Common myeloid progenitor, CD34-positive (primary cell): ENCODE data around the gene TTYH2.
"Not testable (repeated sequence)": the region's sequence is repeated elsewhere in the genome, so short reads cannot be mapped to it uniquely, and the experiment has no call there.

Experiments used
- CTCF ChIA-PET: fragments of 350-600 bp; sonication (Branson Sonifier 250); formaldehyde crosslinking; loops from one replicate; lab custom pipeline; 2021; ENCODE audit warnings: antibody characterized with exemption; lab: Charles Lee
- POLR2A ChIA-PET: fragments of 350-600 bp; sonication (Branson Sonifier 250); formaldehyde crosslinking; loops from one replicate; lab custom pipeline; 2021; ENCODE audit warnings: antibody characterized with exemption; lab: Charles Lee
- DNase-seq, 3 donors: peaks; one replicate each; pipeline versions ENCODE4 v3.0.0 to v3.0.0-alpha.2; 2013
- H3K27ac ChIP-seq, 2 experiments: 1 replicate in 1 of 2; 2 replicates in 1 of 2; pipeline ENCODE4 v1.7.0; 2013; ENCODE audit warnings: inconsistent platforms in 2 of 2, low read length in 2 of 2, mild to moderate bottlenecking in 2 of 2, low read depth in 1 of 2, moderate library complexity in 1 of 2; ENCODE audit not compliant: severe bottlenecking in 2 of 2, insufficient read depth in 1 of 2, poor library complexity in 1 of 2
- H3K27me3 ChIP-seq, 5 experiments: replicated peaks in 2 of 5; 1 replicate in 3 of 5; 2 replicates in 2 of 5; pipeline versions ENCODE4 v1.6.1 to v1.7.0; 2013; ENCODE audit warnings: low read length in 4 of 5, mild to moderate bottlenecking in 2 of 5, moderate library complexity in 2 of 5, inconsistent platforms in 1 of 5; ENCODE audit not compliant: insufficient read depth in 5 of 5, control insufficient read depth in 4 of 5
- H3K36me3 ChIP-seq, 4 experiments: 1 replicate in 2 of 4; 2 replicates in 2 of 4; pipeline versions ENCODE4 v1.6.1 to v1.7.0; 2013; ENCODE audit warnings: low read length in 3 of 4, control low read depth in 1 of 4, mild to moderate bottlenecking in 1 of 4; ENCODE audit not compliant: control insufficient read depth in 4 of 4, insufficient read depth in 4 of 4
- H3K4me1 ChIP-seq, 4 experiments: 1 replicate in 3 of 4; 2 replicates in 1 of 4; pipeline versions ENCODE4 v1.6.1 to v1.7.1; 2013; ENCODE audit warnings: low read length in 3 of 4, mild to moderate bottlenecking in 3 of 4, control low read depth in 1 of 4, inconsistent platforms in 1 of 4, moderate library complexity in 1 of 4; ENCODE audit not compliant: control insufficient read depth in 4 of 4, insufficient read depth in 4 of 4; ENCODE audit errors: control extremely low read depth in 1 of 4
- H3K4me3 ChIP-seq, 7 experiments: 1 replicate in 4 of 7; 2 replicates in 3 of 7; pipeline versions ENCODE4 v1.5.1 to v1.7.0; 2013; ENCODE audit warnings: mild to moderate bottlenecking in 7 of 7, low read length in 6 of 7, moderate library complexity in 6 of 7, inconsistent platforms in 2 of 7, low read depth in 2 of 7, control low read depth in 1 of 7; ENCODE audit not compliant: insufficient read depth in 4 of 7, control insufficient read depth in 1 of 7; ENCODE audit errors: extremely low read depth in 1 of 7
- H3K9me3 ChIP-seq, 5 experiments: 1 replicate in 4 of 5; 2 replicates in 1 of 5; pipeline versions ENCODE4 v1.6.1 to v1.7.1; 2013; ENCODE audit warnings: low read length in 4 of 5, mild to moderate bottlenecking in 2 of 5, inconsistent platforms in 1 of 5, low read depth in 1 of 5, moderate library complexity in 1 of 5; ENCODE audit not compliant: control insufficient read depth in 4 of 5, insufficient read depth in 2 of 5; ENCODE audit errors: control extremely low read depth in 1 of 5
- WGBS: methylation state at CpG from one replicate; pipeline ENCODE4 v1.1.5; 2013; ENCODE audit not compliant: insufficient coverage; 5-methylcytosine and 5-hydroxymethylcytosine counted together

TTYH2 gene

DNA sequence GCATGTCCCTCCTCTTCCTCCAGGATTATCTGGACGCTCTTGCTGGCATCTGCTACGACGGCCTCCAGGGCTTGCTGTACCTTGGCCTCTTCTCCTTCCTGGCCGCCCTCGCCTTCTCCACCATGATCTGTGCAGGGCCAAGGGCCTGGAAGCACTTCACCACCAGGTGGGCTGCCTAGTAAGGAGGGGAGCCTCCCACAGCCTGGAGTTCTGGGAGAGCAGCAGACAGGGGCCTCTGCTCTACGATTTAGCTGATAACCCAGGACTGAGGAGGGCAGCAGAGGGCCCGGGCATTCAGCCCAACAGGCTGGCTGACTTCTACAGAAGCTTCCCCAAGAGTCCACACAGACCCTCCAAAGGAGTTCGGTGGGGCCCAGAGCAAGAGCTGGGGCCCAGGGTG lies 38.8 kb downstream of the TTYH2 start:
- CTCF ChIA-PET: interaction anchor here (0.6 to 1.4 kb wide), 2 partner anchors 9 to 116 kb away, joined by 3 read pairs; no protein-coding TSS in a partner anchor
- POLR2A ChIA-PET: no interaction called here
- DNase-seq: no peak
- Histone ChIP-seq H3K4me3 (no peak overlapping the region), H3K27me3 (no peaks in the 10 kb centered on the region), H3K4me1 (peaks cover 0 to 12% (median 0%) of the 10 kb centered on the region in 4 experiments), H3K27ac (no peak overlapping the region), H3K9me3 (no peaks in the 10 kb centered on the region), H3K36me3 (no peaks in the 10 kb centered on the region)
- WGBS: 80% methylated on average over 4 of the region's 8 CpGs

GRCh38 chr17:74253036-74253435 lies 39.7 kb downstream of the TTYH2 start:
- DNase-seq: no peak
- H3K27ac ChIP-seq: no peak overlapping the region
- H3K36me3 ChIP-seq: no peaks in the 10 kb centered on the region
- POLR2A ChIA-PET: no interaction called here
- no peaks in the 10 kb centered on the region for H3K9me3 ChIP-seq
- CTCF ChIA-PET: no interaction called here
- WGBS: 96% methylated on average over 8 of the region's 13 CpGs
- H3K4me3 ChIP-seq: no peak overlapping the region
- no peaks in the 10 kb centered on the region for H3K27me3 ChIP-seq
- H3K4me1 ChIP-seq: peaks cover 0 to 12% (median 0%) of the 10 kb centered on the region in 4 experiments

GRCh38 chr17:74257311-74257710 lies 43.9 kb downstream of the TTYH2 start:
- POLR2A ChIA-PET: no interaction called here

GRCh38 chr17:74259667-74260524 lies 46.5 kb downstream of the TTYH2 start:
- CTCF ChIA-PET: interaction anchor here (1.7 to 2.5 kb wide), 2 partner anchors 33 to 40 kb away, joined by 3 to 6 read pairs; no protein-coding TSS in a partner anchor
- POLR2A ChIA-PET: no interaction called here
- no peak overlapping the region for H3K4me3 ChIP-seq
- peaks cover 0 to 2% (median 0%) of the 10 kb centered on the region in 4 experiments for H3K4me1 ChIP-seq
- 97% methylated on average over 16 of the region's 21 CpGs for WGBS
- peaks cover 0 to 4% (median 0%) of the 10 kb centered on the region in 4 experiments for H3K36me3 ChIP-seq
- DNase-seq: no peak
- no peaks in the 10 kb centered on the region for H3K9me3 ChIP-seq
- no peak overlapping the region for H3K27ac ChIP-seq
- no peaks in the 10 kb centered on the region for H3K27me3 ChIP-seq

More at GRCh38 chr17:74257311-74257710, 43.9 kb downstream of the TTYH2 start:
- CTCF ChIA-PET: no interaction called here
- Histone ChIP-seq H3K36me3 (peaks cover 0 to 4% (median 0%) of the 10 kb centered on the region in 4 experiments), H3K27ac (no peak overlapping the region), H3K4me3 (no peak overlapping the region), H3K27me3 (no peaks in the 10 kb centered on the region), H3K9me3 (no peaks in the 10 kb centered on the region), H3K4me1 (no peaks in the 10 kb centered on the region)
- no peak for DNase-seq
- 93% methylated on average over 10 of the region's 10 CpGs for WGBS

DNA sequence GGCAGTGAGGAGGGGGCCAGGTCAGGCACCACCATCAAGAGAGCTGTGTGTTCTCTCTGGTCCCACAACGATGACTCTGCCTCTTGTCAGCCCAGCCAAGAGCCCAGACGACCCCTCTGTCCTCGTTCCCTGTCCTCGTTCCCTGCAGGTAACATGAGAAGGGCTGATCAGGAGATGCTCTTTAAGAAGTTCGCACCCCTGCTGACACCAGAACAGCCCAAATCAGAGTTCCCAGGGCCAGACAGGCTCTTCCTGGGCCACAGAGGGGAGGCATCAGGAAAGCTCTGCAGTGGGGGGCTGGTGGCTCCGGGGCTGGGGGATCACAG lies 47.1 kb downstream of the TTYH2 start:
- DNase-seq: no peak
- Histone ChIP-seq H3K36me3 (peaks cover 0 to 4% (median 0%) of the 10 kb centered on the region in 4 experiments), H3K4me1 (peaks cover 0 to 2% (median 0%) of the 10 kb centered on the region in 4 experiments), H3K27me3 (no peaks in the 10 kb centered on the region), H3K4me3 (no peak overlapping the region), H3K9me3 (no peaks in the 10 kb centered on the region), H3K27ac (no peak overlapping the region)
- 90% methylated on average over 5 of the region's 6 CpGs for WGBS
- POLR2A ChIA-PET: no interaction called here
- CTCF ChIA-PET: interaction anchor here (2.5 kb wide), 1 partner anchor 34 kb away, joined by 6 read pairs; no protein-coding TSS in a partner anchor

- Histone ChIP-seq H3K36me3 (peaks cover 0 to 4% (median 0%) of the 10 kb centered on the region in 4 experiments), H3K4me3 (no peak overlapping the region), H3K27me3 (no peaks in the 10 kb centered on the region), H3K4me1 (peaks cover 0 to 2% (median 0%) of the 10 kb centered on the region in 4 experiments), H3K9me3 (no peaks in the 10 kb centered on the region), H3K27ac (no peak overlapping the region)
- no peak for DNase-seq
- ChIA-PET POLR2A (no interaction called here), CTCF (no interaction called here)
- 96% methylated on average over 3 of the region's 7 CpGs for WGBS
Measured at GRCh38 chr17:74262601-74263000, 49.2 kb downstream of the TTYH2 start.

GRCh38 chr17:74267054-74267453 lies 53.7 kb downstream of the TTYH2 start:
- WGBS: 100% methylated on average over 3 of the region's 4 CpGs
- H3K27me3 ChIP-seq, CTCF ChIA-PET: not testable (repeated sequence)

More at GRCh38 chr17:74267054-74267453, 53.7 kb downstream of the TTYH2 start:
- H3K4me1 ChIP-seq: peaks cover 0 to 12% (median 5%) of the 10 kb centered on the region in 4 experiments
- H3K27ac ChIP-seq, POLR2A ChIA-PET, H3K36me3 ChIP-seq, H3K4me3 ChIP-seq, H3K9me3 ChIP-seq, DNase-seq: not testable (repeated sequence)
